WTC11 (cell line): Measurements from ENCODE around the gene KIF20B. TPM values are rescaled to one million over a fixed set of nuclear protein-coding genes. Genes with fewer than 3 reads are reported as not detected.

ENCODE experiments used
- ATAC-seq: fragments of 200-7000 bp; cut with Tn5 transposase; 2 replicates; pipeline ENCODE4 v1.10.0; 2021; ENCODE audit warnings: mild to moderate bottlenecking, moderate library complexity
- CTCF ChIA-PET: fragments of 300-600 bp; sonication (Branson Sonifier 250); formaldehyde crosslinking; loops from one replicate; lab custom pipeline; 2021; ENCODE audit warnings: antibody characterized with exemption; lab: Charles Lee
- POLR2A ChIA-PET: fragments of 350-600 bp; sonication (Branson Sonifier 250); formaldehyde crosslinking; loops from one replicate; lab custom pipeline; 2021; ENCODE audit warnings: antibody characterized with exemption; lab: Charles Lee
- DNase-seq: peaks from one replicate; pipeline ENCODE4 v3.0.0; 2021; ENCODE audit warnings: low spot score
- H3K27ac Mint-ChIP-seq: 2 replicates; pipeline ENCODE4 v1.8.0; 2021; ENCODE audit warnings: mixed read lengths
- H3K27me3 Mint-ChIP-seq: 2 replicates; pipeline ENCODE4 v1.8.0; 2021; ENCODE audit warnings: low read depth, mild to moderate bottlenecking, moderate library complexity, mixed read lengths
- H3K36me3 Mint-ChIP-seq: 2 replicates; pipeline ENCODE4 v1.8.0; 2021; ENCODE audit warnings: mixed read lengths
- H3K4me1 Mint-ChIP-seq: 2 replicates; pipeline ENCODE4 v1.8.0; 2022; ENCODE audit warnings: mixed read lengths
- H3K4me3 Mint-ChIP-seq: 2 replicates; pipeline ENCODE4 v1.8.0; 2021; ENCODE audit warnings: mild to moderate bottlenecking, moderate library complexity, mixed read lengths
- H3K9me3 Mint-ChIP-seq: 2 replicates; pipeline ENCODE4 v1.8.0; 2021; ENCODE audit warnings: mixed read lengths
- ARID4B ChIP-seq: sonication (generic); formaldehyde crosslinking; IDR thresholded peaks from 2 replicates; pipeline ENCODE4 v1.8.0; 2023; ENCODE audit warnings: missing genetic modification reagents, mild to moderate bottlenecking, borderline replicate concordance
- CREB1 ChIP-seq: sonication (generic); formaldehyde crosslinking; IDR thresholded peaks from 2 replicates; pipeline ENCODE4 v1.8.0; 2023; ENCODE audit warnings: mild to moderate bottlenecking, missing genetic modification reagents
- GABPB1 ChIP-seq: sonication (generic); formaldehyde crosslinking; IDR thresholded peaks from 2 replicates; pipeline ENCODE4 v1.8.1; 2023; ENCODE audit warnings: mild to moderate bottlenecking, missing genetic modification reagents
- HMGA2 ChIP-seq: fragments of 250-450 bp; sonication (Bioruptor Pico); IDR thresholded peaks from 2 replicates; pipeline ENCODE4 v1.4.0; 2021; ENCODE audit warnings: mild to moderate bottlenecking, moderate library complexity
- HMGXB4 ChIP-seq: sonication (generic); formaldehyde crosslinking; IDR thresholded peaks from 2 replicates; pipeline ENCODE4 v1.8.1; 2023; ENCODE audit warnings: mild to moderate bottlenecking, moderate library complexity, missing genetic modification reagents
- OVOL2 ChIP-seq: fragments of 250-450 bp; sonication (Bioruptor Pico); IDR thresholded peaks from 2 replicates; pipeline ENCODE4 v1.9.0; 2021; ENCODE audit warnings: mild to moderate bottlenecking, borderline replicate concordance
- PRDM15 ChIP-seq: sonication (generic); formaldehyde crosslinking; IDR thresholded peaks from 2 replicates; pipeline ENCODE4 v1.8.0; 2022; ENCODE audit warnings: missing genetic modification reagents
- TP53 ChIP-seq: sonication (generic); formaldehyde crosslinking; IDR thresholded peaks from 2 replicates; pipeline ENCODE4 v1.8.1; 2023; ENCODE audit warnings: mild to moderate bottlenecking, missing genetic modification reagents
- ZBTB43 ChIP-seq: sonication (generic); formaldehyde crosslinking; IDR thresholded peaks from 2 replicates; pipeline ENCODE4 v1.8.1; 2023; ENCODE audit warnings: mild to moderate bottlenecking, missing genetic modification reagents
- ZNF317 ChIP-seq: sonication (generic); formaldehyde crosslinking; IDR thresholded peaks from 2 replicates; pipeline ENCODE4 v1.8.1; 2023; ENCODE audit warnings: low read depth, mild to moderate bottlenecking, moderate library complexity, missing genetic modification reagents, borderline replicate concordance
- ZNF512 ChIP-seq: sonication (generic); formaldehyde crosslinking; IDR thresholded peaks from 2 replicates; pipeline ENCODE4 v1.8.1; 2022; ENCODE audit warnings: missing genetic modification reagents, borderline replicate concordance
- total RNA-seq: library from RNA; stranded (reverse); gene quantifications from 3 replicates; pipeline ENCODE4 v1.2.3, GENCODE V29; 2021
- TF ChIP-seq, protein P1 (sequence below): sonication (generic); formaldehyde crosslinking; IDR thresholded peaks from 2 replicates; pipeline ENCODE4 v1.8.1; 2023; ENCODE audit warnings: mild to moderate bottlenecking, missing genetic modification reagents, moderate library complexity

KIF20B gene
- total RNA-seq, 1 experiment from 2014 or later, result 70.2 TPM

- DNase-seq (no peak), ATAC-seq (no peak)
- CTCF ChIA-PET, result no interaction called here
- H3K27me3 Mint-ChIP-seq, result no peaks in the 10 kb centered on the region
- POLR2A ChIA-PET, result no interaction called here
- TF ChIP-seq ZNF512, result no peak
- TF ChIP-seq ZNF317, result no peak
- no peak for TF ChIP-seq ARID4B (CRISPR knock-in tag)
- TF ChIP-seq PRDM15 (CRISPR knock-in tag), result no peak
- no peak for TF ChIP-seq HMGA2 (CRISPR knock-in tag)
- TF ChIP-seq, protein P1, sequence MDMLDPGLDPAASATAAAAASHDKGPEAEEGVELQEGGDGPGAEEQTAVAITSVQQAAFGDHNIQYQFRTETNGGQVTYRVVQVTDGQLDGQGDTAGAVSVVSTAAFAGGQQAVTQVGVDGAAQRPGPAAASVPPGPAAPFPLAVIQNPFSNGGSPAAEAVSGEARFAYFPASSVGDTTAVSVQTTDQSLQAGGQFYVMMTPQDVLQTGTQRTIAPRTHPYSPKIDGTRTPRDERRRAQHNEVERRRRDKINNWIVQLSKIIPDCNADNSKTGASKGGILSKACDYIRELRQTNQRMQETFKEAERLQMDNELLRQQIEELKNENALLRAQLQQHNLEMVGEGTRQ (CRISPR knock-in tag), result no peak
- TF ChIP-seq, all 79 proteins: peak for 0
- Mint-ChIP-seq H3K27ac (no peak overlapping the region), H3K4me1 (peaks cover 48% of the 10 kb centered on the region), H3K9me3 (peaks cover 5% of the 10 kb centered on the region), H3K36me3 (peaks cover 12% of the 10 kb centered on the region), H3K4me3 (no peak overlapping the region)
Measured at GRCh38 chr10:89697946-89698345, 3.4 kb upstream of the KIF20B start.

GRCh38 chr10:89699581-89700064 lies 1.8 kb upstream of the KIF20B start:
- 0 out of 2 replicates have a peak overlapping the region, but pooled peaks have one; percentile 0 for H3K27ac Mint-ChIP-seq
- H3K4me1 Mint-ChIP-seq, result peaks cover 46% of the 10 kb centered on the region
- DNase-seq (no peak), ATAC-seq (no peak)
- TF ChIP-seq OVOL2 (CRISPR knock-in tag), result no peak
- no peak for TF ChIP-seq CREB1 (CRISPR knock-in tag)
- TF ChIP-seq GABPB1 (CRISPR knock-in tag), result peak; percentile 93
- peak overlapping the region; percentile 36 for H3K4me3 Mint-ChIP-seq
- POLR2A ChIA-PET, result no interaction called here
- CTCF ChIA-PET, result no interaction called here
- peaks cover 8% of the 10 kb centered on the region; the same call in 1 of the 2 replicates for H3K36me3 Mint-ChIP-seq
- H3K27me3 Mint-ChIP-seq, result no peaks in the 10 kb centered on the region
- H3K9me3 Mint-ChIP-seq, result peaks cover 5% of the 10 kb centered on the region

GRCh38 chr10:89700923-89701241 lies 508 bp upstream of the KIF20B start:
- Mint-ChIP-seq H3K27me3 (no peaks in the 10 kb centered on the region), H3K36me3 (0 out of 2 replicates have a peak, but pooled peaks cover 2% of the 10 kb centered on the region), H3K4me3 (peak overlapping the region; percentile 97), H3K27ac (peak overlapping the region; percentile 98), H3K4me1 (peaks cover 44% of the 10 kb centered on the region), H3K9me3 (no peaks in the 10 kb centered on the region)
- no peak; the same call in 1 of the 2 replicates for ATAC-seq
- no peak for DNase-seq
- POLR2A ChIA-PET, result interaction anchor here (0.7 to 1.5 kb wide), 8 partner anchors 8 to 57 kb away, joined by 3 to 22 read pairs (median 4); no protein-coding TSS in a partner anchor
- CTCF ChIA-PET, result interaction anchor here (0.5 to 1.4 kb wide), 15 partner anchors 12 to 468 kb away, joined by 3 to 12 read pairs (median 3); partner anchors contain the start of gene SLC16A12
- TF ChIP-seq ARID4B (CRISPR knock-in tag) (0 out of 2 replicates have a peak, but pooled peaks have one; percentile 8), TP53 (no peak; the same call in 1 of the 2 replicates), HMGXB4 (peak; percentile 24; the same call in 1 of the 2 replicates), ZBTB43 (CRISPR knock-in tag) (no peak)
